Endodermal cell (in vitro differentiated cells): Measurements from ENCODE around the gene NPDC1. TPM values are rescaled to one million over a fixed set of nuclear protein-coding genes. Genes with fewer than 3 reads are reported as not detected.

Experiments
- DNase-seq: peaks from one replicate; pipeline ENCODE4 v3.0.0-alpha.2; 2017
- H3K27ac ChIP-seq: 2 replicates; pipeline ENCODE4 v1.5.1; 2013; ENCODE audit warnings: mild to moderate bottlenecking, low read depth, low read length, moderate library complexity
- H3K27me3 ChIP-seq: 2 replicates; pipeline ENCODE4 v1.6.1; 2013; ENCODE audit warnings: mild to moderate bottlenecking, low read length, moderate library complexity; ENCODE audit not compliant: insufficient read depth, control insufficient read depth, poor library complexity, severe bottlenecking
- H3K36me3 ChIP-seq: 2 replicates; pipeline ENCODE4 v1.7.0; 2013; ENCODE audit warnings: mild to moderate bottlenecking, low read length, moderate library complexity; ENCODE audit not compliant: control insufficient read depth, insufficient read depth
- H3K4me1 ChIP-seq: one replicate; pipeline ENCODE4 v1.7.0; 2013; ENCODE audit warnings: low read length; ENCODE audit not compliant: control insufficient read depth, insufficient read depth
- H3K4me3 ChIP-seq: 2 replicates; pipeline ENCODE4 v1.5.1; 2013; ENCODE audit warnings: mild to moderate bottlenecking, low read length, moderate library complexity
- H3K9ac ChIP-seq: 2 replicates; pipeline ENCODE4 v1.6.1; 2013; ENCODE audit warnings: mild to moderate bottlenecking, low read length, moderate library complexity; ENCODE audit not compliant: poor library complexity, severe bottlenecking; ENCODE audit errors: extremely low read depth
- H3K9me3 ChIP-seq: 2 replicates; pipeline ENCODE4 v1.6.1; 2013; ENCODE audit warnings: mild to moderate bottlenecking, low read length, moderate library complexity; ENCODE audit not compliant: control insufficient read depth
- H3K27ac Mint-ChIP-seq: 2 replicates; pipeline ENCODE4 v1.8.0; 2020; ENCODE audit warnings: mixed read lengths
- H3K27me3 Mint-ChIP-seq: 2 replicates; pipeline ENCODE4 v1.8.0; 2021; ENCODE audit warnings: mild to moderate bottlenecking, mixed read lengths; ENCODE audit not compliant: insufficient read depth
- H3K36me3 Mint-ChIP-seq: 2 replicates; pipeline ENCODE4 v1.8.0; 2020; ENCODE audit warnings: low read depth, mixed read lengths
- H3K4me1 Mint-ChIP-seq: 2 replicates; pipeline ENCODE4 v1.8.0; 2020; ENCODE audit warnings: mixed read lengths
- H3K4me3 Mint-ChIP-seq: 2 replicates; pipeline ENCODE4 v1.8.0; 2020; ENCODE audit warnings: mild to moderate bottlenecking, moderate library complexity, mixed read lengths
- H3K9me3 Mint-ChIP-seq: 2 replicates; pipeline ENCODE4 v1.8.0; 2020; ENCODE audit warnings: mild to moderate bottlenecking, mixed read lengths
- CTCF ChIP-seq: fragments of 200-600 bp; sonication (generic); conservative IDR thresholded peaks from 2 replicates; pipeline ENCODE4 v1.5.0; 2021; ENCODE audit warnings: antibody characterized with exemption, mild to moderate bottlenecking
- WGBS, 2 experiments: methylation state at CpG; one replicate each; pipeline versions ENCODE4 v1.1.5 to v1.1.7; 2013; ENCODE audit warnings: missing lambda C conversion rate in 2 of 2, mixed read lengths in 1 of 2; ENCODE audit not compliant: insufficient coverage in 1 of 2, insufficient read length in 1 of 2; 5-methylcytosine and 5-hydroxymethylcytosine counted together
- total RNA-seq, 2 donors: library from RNA; stranded (reverse); fragmentation: NEBNext Ultra II Directional in 1 of 2; extraction: Animal tissue kit (Norgen Biotek cat#: 25700) in 1 of 2; gene quantifications; 2 replicates in 1 of 2; 3 replicates in 1 of 2; pipeline ENCODE4 v1.2.1, GENCODE V29; 2021

The NPDC1 gene
- total RNA-seq, 2 donors from 2014 or later = 60.8 to 73.3 TPM

GRCh38 chr9:136994180-136994887 lies 51.6 kb downstream of the NPDC1 start:
- H3K9ac ChIP-seq = no peak overlapping the region
- peaks cover 9% of the 10 kb centered on the region for H3K36me3 ChIP-seq
- Mint-ChIP-seq H3K36me3 (peaks cover 4% of the 10 kb centered on the region), H3K4me1 (peaks cover 6% of the 10 kb centered on the region), H3K27ac (no peak overlapping the region), H3K27me3 (peaks cover 8% of the 10 kb centered on the region), H3K9me3 (peaks cover 17% of the 10 kb centered on the region), H3K4me3 (peak overlapping the region; percentile 73)
- H3K27me3 ChIP-seq = no peaks in the 10 kb centered on the region
- no peak for TF ChIP-seq CTCF
- WGBS, 2 experiments = 84 to 91% methylated on average over 45 to 54 of the region's 54 CpGs
- no peak overlapping the region for H3K4me3 ChIP-seq
- H3K4me1 ChIP-seq = peaks cover 4% of the 10 kb centered on the region
- H3K27ac ChIP-seq = no peak overlapping the region
- DNase-seq = no peak
- peaks cover 14% of the 10 kb centered on the region for H3K9me3 ChIP-seq

GRCh38 chr9:136992819-136993369 lies 53.1 kb downstream of the NPDC1 start:
- Mint-ChIP-seq H3K27ac (no peak overlapping the region), H3K27me3 (peaks cover 11% of the 10 kb centered on the region), H3K36me3 (peaks cover 4% of the 10 kb centered on the region), H3K9me3 (peaks cover 17% of the 10 kb centered on the region), H3K4me1 (peaks cover 6% of the 10 kb centered on the region), H3K4me3 (peak overlapping the region; percentile 73)
- Histone ChIP-seq H3K4me1 (peaks cover 4% of the 10 kb centered on the region), H3K36me3 (peaks cover 9% of the 10 kb centered on the region), H3K4me3 (peak overlapping the region; percentile 90), H3K9ac (peak overlapping the region; percentile 47), H3K9me3 (peaks cover 14% of the 10 kb centered on the region), H3K27me3 (no peaks in the 10 kb centered on the region), H3K27ac (no peak overlapping the region)
- TF ChIP-seq CTCF = no peak
- peak; percentile 72 for DNase-seq
- 46 to 56% methylated on average over 10 to 18 of the region's 18 CpGs for WGBS, 2 experiments

GRCh38 chr9:136991993-136992818 lies 53.8 kb downstream of the NPDC1 start, which contains the start of gene PAXX:
TSS of gene PAXX (plus strand) at chr9:136992422. CDS start at chr9:136992444, 22 bp downstream.
- H3K27ac ChIP-seq = no peak within 1 kb of the TSS
- peak within 1 kb of the TSS; percentile 90 for H3K4me3 ChIP-seq
- Mint-ChIP-seq H3K27ac (no peak within 1 kb of the TSS), H3K4me3 (peak within 1 kb of the TSS; percentile 73), H3K27me3 (peaks cover 18% of the 10 kb centered on the region), H3K4me1 (peaks cover 6% of the 10 kb centered on the region), H3K9me3 (peaks cover 17% of the 10 kb centered on the region), H3K36me3 (peaks cover 4% of the 10 kb centered on the region)
- peak within 1 kb of the TSS; percentile 47 for H3K9ac ChIP-seq
- peaks cover 4% of the 10 kb centered on the region for H3K4me1 ChIP-seq
- no peaks in the 10 kb centered on the region for H3K27me3 ChIP-seq
- DNase-seq = peak; percentile 96
- H3K9me3 ChIP-seq = peaks cover 14% of the 10 kb centered on the region
- no peak for TF ChIP-seq CTCF
- 4 to 17% methylated on average over 20 to 88 of the region's 92 CpGs for whole genome bisulfite sequencing, 2 experiments
- peaks cover 9% of the 10 kb centered on the region for H3K36me3 ChIP-seq
